Activated CD4-positive, alpha-beta T cell treated with anti-CD3 and anti-CD28 coated beads, Interleukin-2, Interleukin-4, amounts not matched to agents 100 ng/mL and 50 ng/mL, durations not matched to agents 16 hours and 8 hours (primary cell): ENCODE results near the gene ZNF579.

Experiments
- DNase-seq: peaks from one replicate; pipeline ENCODE4 v3.0.0-alpha.2; 2020; ENCODE audit warnings: low spot score

ZNF579 gene

DNA sequence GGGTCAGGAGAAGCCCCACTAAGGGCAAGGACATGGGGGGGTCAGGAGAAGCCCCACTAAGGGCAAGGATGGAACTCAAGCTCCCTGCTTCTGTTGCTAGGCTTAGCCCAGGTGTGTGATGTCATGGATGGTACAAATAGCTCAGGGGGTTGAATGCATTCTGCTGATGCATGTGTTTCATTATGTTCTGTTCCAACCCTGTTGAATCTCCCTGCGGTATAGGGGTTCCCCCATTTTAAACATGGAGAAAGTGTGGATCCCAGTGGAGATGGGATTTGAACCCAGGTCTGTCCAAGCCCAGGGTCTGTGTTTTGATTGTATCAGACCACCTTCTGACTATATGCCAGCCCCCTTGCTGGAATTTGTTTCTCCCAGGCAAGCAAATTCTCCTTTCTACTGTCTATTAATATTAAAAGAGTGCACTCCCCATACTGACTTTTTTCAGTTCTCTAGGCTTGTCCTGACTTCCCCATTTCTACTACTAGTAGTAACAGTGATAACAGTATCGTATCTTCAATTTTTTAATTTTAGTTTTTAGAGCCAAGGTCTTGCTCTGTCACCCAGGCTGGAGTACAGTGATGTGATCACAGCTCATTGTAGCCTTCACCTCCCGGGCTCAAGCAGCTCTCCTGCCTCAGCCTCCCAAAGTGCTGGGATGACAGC lies 31.5 kb upstream of the ZNF579 start:
- DNase-seq, result no peak

DNA sequence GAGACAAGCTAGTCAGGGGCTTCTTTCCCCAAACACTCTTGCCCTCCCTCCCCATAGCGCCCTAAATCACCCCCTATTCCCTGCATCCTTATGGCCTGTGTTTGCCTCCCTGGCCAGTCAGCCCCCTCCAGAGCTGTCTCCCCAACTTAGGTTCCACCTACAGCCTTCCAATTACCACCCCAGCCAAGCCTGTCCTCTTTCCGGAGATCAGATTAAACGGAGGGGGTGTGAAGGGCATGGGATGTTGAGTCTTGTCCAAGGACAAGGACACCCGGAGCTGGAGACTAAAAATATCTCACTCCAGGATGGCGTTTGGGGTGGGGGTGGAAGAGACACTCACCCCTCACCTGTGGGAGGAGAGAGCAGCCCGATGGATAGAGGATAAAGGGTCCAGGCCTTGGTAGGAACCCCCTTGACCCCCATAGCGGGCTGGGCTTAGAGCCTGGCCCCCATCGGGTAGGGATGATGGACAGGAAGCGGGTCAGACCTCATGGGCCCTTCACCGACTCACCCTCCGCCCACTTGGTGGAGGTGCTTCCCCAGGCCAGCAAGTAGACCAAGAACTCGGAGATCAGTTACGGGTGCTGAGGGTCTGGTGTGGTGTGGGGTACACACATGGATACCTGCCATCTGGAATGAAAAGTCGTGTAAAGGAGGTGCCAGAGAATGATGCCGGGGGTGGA lies 30.8 kb upstream of the ZNF579 start:
- no peak for DNase-seq

DNA sequence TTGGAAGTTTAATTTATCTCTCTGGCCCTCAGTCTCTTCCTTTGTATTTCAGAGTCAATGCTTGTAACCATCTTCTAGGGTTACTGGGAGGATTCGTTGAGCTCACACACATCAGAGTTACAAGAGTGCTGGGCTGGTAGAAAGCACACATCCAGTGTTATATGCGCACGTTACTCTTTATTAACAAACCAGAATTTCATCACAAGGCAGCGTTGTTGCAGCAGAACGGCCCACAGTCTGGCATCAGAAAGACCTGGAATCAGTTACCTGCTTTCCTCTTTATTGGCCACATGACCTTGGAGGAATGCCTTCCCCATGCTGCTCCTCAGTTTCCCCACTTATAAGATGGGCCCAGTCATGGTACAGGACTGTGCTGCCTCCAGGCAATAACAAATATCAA lies 28.7 kb upstream of the ZNF579 start:
- no peak for DNase-seq

DNA sequence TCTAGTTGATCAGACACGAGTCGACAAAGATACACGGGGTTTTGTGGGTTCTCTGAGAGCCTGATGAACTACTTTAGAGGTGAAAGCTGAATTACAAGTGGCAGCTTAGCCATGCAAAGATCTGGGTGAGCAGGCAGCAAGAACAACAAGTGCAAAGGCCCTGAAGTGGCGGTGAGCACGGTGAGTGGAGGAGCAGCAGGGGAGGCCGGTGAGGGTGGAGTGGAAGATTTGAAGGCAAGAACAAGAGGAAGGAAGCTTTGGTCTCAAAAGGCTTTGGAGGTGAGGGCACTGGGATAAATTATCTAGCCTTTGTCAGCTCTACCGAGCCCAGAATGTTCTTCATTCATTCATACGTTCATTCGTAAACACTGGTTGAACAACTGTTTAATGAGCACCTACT lies 26.2 kb upstream of the ZNF579 start:
- no peak for DNase-seq

DNA sequence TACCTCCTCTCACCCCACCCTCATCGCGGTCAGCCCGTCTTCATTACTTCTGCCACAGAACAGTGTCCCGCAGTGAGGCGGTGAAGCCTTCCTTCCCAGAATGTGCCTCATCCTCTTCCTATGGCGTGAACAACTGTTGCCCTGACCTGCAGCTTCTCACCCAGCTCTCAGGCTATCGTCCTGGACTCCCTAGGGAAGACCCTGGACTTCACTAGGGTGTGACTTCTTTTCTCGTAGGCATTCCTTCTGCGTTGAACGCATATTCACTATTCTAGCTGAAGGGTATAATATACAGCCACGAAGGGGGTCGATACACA lies 25.8 kb upstream of the ZNF579 start:
- DNase-seq, result no peak

GRCh38 chr19:55605637-55606470 lies 25.2 kb upstream of the ZNF579 start, which contains the start of gene ZNF865:
TSS of gene ZNF865 (plus strand) at chr19:55605647. CDS start at chr19:55613619, 7,972 bp downstream.
- peak; percentile 73 for DNase-seq

DNA sequence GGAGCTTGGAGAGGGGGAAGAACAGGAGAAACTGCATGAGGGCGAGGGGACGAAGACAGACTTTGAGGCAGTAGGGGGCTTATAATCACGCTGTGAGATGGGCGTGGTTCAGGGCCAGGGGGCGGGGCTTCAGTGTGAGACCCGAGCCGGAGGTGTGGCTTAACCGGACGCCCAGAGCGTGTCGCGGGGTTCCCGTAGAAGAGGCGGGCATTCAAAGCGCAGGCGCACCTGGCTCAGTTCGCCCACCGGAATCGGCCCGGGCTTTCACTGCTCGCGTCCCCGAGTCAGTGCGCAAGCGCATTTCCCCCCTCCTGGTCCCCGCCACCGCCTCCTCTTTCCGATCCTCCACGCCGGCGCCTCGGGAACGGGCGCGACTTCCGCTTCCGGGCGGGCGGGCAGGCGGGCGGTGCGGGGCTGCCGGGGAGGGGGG lies 24.6 kb upstream of the ZNF579 start:
- peak; percentile 99 for DNase-seq

- no peak for DNase-seq
Measured at GRCh38 chr19:55603581-55604292, 23.1 kb upstream of the ZNF579 start.

GRCh38 chr19:55603115-55603514 lies 22.5 kb upstream of the ZNF579 start:
- no peak for DNase-seq

GRCh38 chr19:55602104-55603001 lies 21.7 kb upstream of the ZNF579 start:
- no peak for DNase-seq

GRCh38 chr19:55601084-55601483 lies 20.4 kb upstream of the ZNF579 start:
- DNase-seq, result no peak

DNA sequence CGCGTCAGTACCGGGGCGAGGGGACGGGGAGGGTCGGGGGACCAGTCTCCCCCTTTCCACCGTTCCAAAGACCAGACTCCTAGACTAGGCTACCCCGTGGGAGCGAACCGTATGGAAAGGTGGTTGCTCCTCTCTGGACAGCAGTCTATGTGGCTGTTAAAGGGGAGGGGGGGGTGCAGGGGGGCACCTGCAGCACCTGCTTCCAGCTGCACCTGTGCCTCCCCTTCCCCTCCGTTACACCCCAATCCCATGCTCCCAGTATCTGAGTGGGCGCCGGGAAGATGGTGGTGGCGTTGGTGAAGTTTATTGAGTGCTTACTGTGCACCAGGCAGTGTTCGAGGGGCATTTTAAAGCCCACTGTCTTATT lies 20.0 kb upstream of the ZNF579 start:
- no peak for DNase-seq

DNA sequence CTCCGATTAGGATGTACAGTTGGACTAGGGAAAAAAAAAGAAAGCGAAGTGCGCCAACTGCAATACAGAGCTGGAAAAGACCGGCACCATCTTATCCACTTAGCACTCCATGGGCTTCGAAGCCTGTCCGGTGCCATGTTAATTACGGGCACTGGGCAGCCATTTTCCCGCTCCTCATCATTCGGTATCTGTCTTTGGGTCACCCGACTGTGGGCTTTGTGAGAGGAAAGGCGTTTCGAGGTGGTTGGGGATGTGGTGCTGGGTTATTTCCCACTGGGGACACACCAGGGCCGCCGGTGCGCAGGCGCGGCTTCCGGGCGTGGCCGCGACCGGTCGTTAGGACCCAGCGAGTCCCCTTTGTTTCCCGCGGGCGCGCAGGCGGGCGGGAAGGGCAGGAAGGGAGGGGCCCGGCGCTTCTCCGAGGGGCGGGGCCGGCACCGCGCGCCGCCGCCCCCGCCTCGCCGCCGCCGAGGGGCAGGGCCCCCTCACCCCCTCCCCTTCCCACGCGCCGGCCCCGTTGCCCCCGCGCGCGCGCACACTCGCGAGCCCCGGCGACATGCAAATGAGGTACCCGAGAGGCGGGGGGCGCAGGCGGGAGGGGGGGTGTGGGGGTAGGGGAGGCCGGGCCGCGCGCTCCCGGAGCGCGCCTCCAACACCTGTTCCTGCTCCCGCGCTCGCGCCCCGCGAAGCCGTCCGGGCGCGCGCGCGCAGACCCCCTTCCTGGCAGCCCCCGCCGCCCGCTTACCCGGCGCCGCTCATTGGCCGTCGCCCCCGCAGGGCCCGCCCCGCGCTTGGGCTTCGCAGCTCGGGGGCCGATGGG lies 19.4 kb upstream of the ZNF579 start, which contains the start of gene ZNF524:
ZNF524 (plus strand) TSS at position 447 of the 820 bp plus-strand sequence. CDS start 1,825 bp downstream, outside the sequence.
- peak; percentile 86 for DNase-seq

DNA sequence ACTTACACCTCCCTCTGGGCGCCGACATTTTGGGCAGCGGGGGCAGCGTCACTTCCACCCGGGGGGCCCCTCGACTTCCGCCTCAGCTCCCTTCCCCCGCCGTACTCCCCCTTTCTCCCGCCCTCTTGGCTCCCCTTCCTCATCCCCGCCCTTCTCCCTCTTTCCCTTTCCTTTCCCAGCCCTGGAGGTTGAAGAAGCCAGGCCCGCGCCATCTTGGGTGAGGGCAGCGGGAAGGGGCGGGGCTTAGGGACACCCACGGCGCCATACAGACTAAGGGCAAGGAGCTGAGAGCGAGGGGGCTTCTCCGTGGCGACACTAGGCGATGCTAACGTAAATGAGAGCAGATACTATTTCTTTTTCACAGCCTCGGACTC lies 18.8 kb upstream of the ZNF579 start, which contains the start of gene FIZ1:
FIZ1 (minus strand) TSS at position 50 of the 374 bp plus-strand sequence. CDS start 1,652 bp downstream, outside the sequence.
- peak; percentile 98 for DNase-seq

DNA sequence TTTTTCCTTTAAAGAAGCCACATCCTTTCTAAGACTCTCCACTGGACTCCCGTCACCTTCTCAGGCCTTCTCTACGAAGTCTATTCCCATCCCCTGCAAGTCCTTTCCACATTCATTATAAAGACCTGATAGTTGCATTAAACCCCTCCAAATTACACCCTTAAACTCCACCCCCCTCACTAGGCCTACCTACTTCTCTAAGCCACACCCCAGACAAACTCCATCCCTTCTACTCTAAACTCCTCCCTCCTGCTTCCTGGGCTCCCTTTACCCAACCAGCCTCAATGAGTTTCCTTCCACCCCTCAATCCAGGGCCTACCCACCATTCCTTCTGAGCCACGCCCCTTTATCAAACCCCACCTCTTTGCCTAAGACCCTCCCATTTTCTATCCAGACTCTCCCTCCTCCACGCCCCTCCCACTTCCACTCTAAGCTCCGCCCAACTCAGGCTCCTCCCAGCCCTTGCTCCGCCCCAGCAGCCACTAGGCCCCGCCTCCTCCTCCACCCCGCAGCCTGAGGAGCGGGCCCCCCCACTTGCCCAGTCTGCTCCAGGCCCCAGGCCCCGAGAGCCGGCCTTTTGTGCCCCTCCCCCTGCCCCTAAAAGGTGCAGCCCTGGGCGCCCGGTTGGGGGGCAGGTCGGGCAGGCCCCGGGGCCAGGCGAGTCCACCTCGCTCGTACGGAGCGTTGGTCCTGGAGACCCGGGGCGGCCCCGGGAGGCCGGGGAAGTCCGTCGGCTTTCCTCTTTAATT lies 18.2 kb upstream of the ZNF579 start:
- DNase-seq, result peak; percentile 97

- DNase-seq, result no peak
Measured at GRCh38 chr19:55598034-55598433, 17.4 kb upstream of the ZNF579 start.

GRCh38 chr19:55597501-55597921 lies 16.9 kb upstream of the ZNF579 start:
- DNase-seq, result no peak

DNA sequence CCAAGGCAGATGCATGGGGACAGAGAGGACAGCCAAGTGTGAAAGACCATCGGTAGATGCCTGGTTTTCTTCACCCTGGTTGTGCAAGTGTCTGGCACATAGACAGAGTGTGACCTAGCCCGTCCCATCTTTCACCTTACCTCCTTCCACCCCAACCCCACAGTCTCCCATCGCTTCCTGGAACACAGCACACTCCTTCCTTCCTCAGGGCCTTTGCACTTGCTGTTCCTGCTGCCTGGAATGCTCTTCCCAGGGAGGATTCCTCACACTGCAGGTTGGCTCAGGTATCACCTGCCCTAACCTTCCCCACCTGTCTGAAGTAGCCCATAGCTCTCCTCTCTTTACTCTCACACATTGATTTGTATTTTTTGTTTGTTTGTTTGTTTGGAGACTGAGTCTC lies 15.7 kb upstream of the ZNF579 start:
- no peak for DNase-seq

DNA sequence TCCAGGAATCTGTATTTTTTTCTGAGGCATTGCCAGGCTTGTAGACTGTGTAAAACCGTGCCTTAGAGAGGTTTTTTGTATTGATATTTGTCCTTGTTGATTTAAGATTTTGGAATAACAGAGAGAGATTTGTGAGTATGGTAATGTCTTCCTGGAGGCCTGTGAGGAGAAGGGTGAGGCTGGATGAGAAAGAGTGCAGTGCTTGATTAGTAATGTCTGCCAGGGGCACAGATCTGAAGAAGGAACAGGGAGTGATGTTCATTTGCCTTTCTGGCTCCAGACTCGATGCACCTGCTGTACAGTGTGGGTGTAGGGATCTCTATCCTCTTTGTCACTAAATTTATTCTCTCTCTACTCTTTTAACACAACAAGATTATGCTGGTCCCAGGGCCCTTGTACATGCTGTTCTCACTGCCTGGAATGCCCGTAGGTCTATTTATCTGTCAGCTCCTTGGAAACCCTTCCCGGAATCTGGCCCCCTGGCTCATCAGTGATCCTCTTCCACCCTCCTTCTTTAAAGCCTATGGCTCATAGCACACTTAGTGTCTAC lies 14.4 kb upstream of the ZNF579 start:
- DNase-seq, result no peak
